ENCODE results near the gene LIN28B.

- TF ChIP-seq CTCF (IDR thresholded peaks at IDR 0.05; ENCODE audit: low read depth, low read length, poor library complexity, severe bottlenecking): no peak
- TF ChIP-seq EZH2phosphoT487 (IDR thresholded peaks at IDR 0.05; ENCODE audit: borderline replicate concordance, low read length): no peak
These were observed 30.3 kb downstream of the LIN28B start for GRCh38 chr6:104987218-104987617.
